ENCODE measurements around the gene SSPN. TPM values are rescaled to one million over a fixed set of nuclear protein-coding genes. Genes with fewer than 3 reads are reported as not detected.

SSPN gene
- total RNA-seq, 1 experiment from 2014 or later = 0.17 TPM

DNA sequence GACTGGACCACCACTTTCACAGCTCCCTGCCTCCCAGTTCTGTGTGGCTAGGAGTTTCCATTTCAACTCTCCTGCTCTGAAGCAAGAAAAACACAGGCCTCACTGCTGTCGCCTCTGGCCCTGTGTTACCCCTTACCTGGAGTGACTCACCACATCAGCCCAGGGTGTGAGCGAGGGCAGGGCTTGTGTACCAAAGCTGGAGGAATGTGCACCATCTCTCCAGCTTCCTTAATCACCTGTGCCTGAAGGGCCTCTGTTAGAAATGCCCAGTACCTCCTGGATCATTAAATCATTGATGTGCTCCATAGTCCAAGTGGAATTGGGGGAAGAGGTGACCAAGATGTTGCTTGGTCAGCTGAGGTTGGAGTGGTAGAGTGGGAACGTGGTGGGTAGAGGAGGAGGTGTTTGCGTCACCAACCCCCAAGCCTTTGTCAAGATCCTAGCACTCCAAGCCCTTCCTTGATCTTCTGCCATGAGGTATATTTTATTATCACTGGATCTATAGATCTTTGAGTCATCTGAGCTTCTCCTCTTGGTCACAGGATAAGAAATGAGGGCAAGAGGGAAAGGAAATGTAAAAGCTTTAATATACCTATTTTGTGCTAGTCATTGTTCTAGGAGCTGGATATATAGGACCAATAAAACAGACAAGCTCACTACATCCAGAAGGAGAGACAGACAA is 51.3 kb downstream of the SSPN start:
- POLR2A ChIA-PET = no interaction called here
- DNase-seq (ENCODE audit: low read depth, low spot score) (peak; percentile 39), ATAC-seq (peak; percentile 98)
- no peaks in the 10 kb centered on the region for H3K36me3 ChIP-seq (ENCODE audit: control insufficient read depth in 1 of 2, insufficient read depth in 2 of 2, low read length in 2 of 2)
- no peak overlapping the region for H3K9ac ChIP-seq (ENCODE audit: low read length)
- no peak overlapping the region for H2AFZ ChIP-seq (ENCODE audit: low read depth, low read length, poor library complexity, severe bottlenecking)
- H4K20me1 ChIP-seq (ENCODE audit: insufficient read depth) = no peaks in the 10 kb centered on the region
- H3K4me1 ChIP-seq (ENCODE audit: control insufficient read depth in 1 of 2, insufficient read depth in 2 of 2, low read length in 2 of 2) = peaks cover 0 to 20% of the 10 kb centered on the region in 2 experiments; a peak in 3 of 4 replicates
- 0 out of 4 replicates have a peak overlapping the region, but pooled peaks of 1 of the 2 experiments have one; percentile 0 for H3K4me3 ChIP-seq (replicated peaks in 1 of 2; ENCODE audit: low read depth in 1 of 2, low read length in 2 of 2)
- H3K4me2 ChIP-seq (ENCODE audit: low read length) = peak overlapping the region; percentile 52
- CTCF ChIA-PET = no interaction called here
- peaks cover 0 to 8% of the 10 kb centered on the region in 2 experiments; a peak in 1 of 4 replicates for H3K9me3 ChIP-seq (ENCODE audit: control insufficient read depth in 1 of 2, insufficient read depth in 1 of 2, low read depth in 1 of 2, low read length in 2 of 2)
- H3K27ac ChIP-seq (ENCODE audit: low read depth, low read length) = no peak overlapping the region
- H3K9me2 ChIP-seq (ENCODE audit: insufficient read depth) = no peaks in the 10 kb centered on the region
- no TSS peak for BruUV-seq (replicated peaks)
- H3K79me2 ChIP-seq (ENCODE audit: insufficient read depth, low read length) = no peaks in the 10 kb centered on the region
- intact Hi-C loops (cut with micrococcal nuclease) = no loop called here
- RAD21 ChIA-PET (ENCODE audit: low non-redundant PET in 1 of 2, low total read pairs in 2 of 2, uncharacterized antibody in 2 of 2, unreplicated experiment in 2 of 2) = no interaction called here
- H3K27me3 ChIP-seq (ENCODE audit: insufficient read depth, low read length) = no peaks in the 10 kb centered on the region
- 0 out of 2 replicates have a peak, but pooled peaks have one; percentile 29 for TF ChIP-seq POLR2AphosphoS5 (IDR thresholded peaks at IDR 0.05; ENCODE audit: low read depth, low read length)
- TF ChIP-seq, protein P1, sequence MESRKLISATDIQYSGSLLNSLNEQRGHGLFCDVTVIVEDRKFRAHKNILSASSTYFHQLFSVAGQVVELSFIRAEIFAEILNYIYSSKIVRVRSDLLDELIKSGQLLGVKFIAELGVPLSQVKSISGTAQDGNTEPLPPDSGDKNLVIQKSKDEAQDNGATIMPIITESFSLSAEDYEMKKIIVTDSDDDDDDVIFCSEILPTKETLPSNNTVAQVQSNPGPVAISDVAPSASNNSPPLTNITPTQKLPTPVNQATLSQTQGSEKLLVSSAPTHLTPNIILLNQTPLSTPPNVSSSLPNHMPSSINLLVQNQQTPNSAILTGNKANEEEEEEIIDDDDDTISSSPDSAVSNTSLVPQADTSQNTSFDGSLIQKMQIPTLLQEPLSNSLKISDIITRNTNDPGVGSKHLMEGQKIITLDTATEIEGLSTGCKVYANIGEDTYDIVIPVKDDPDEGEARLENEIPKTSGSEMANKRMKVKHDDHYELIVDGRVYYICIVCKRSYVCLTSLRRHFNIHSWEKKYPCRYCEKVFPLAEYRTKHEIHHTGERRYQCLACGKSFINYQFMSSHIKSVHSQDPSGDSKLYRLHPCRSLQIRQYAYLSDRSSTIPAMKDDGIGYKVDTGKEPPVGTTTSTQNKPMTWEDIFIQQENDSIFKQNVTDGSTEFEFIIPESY (IDR thresholded peaks at IDR 0.05; ENCODE audit: extremely low read depth, insufficient replicate concordance, low read length) = no peak
- TF ChIP-seq, protein P2, sequence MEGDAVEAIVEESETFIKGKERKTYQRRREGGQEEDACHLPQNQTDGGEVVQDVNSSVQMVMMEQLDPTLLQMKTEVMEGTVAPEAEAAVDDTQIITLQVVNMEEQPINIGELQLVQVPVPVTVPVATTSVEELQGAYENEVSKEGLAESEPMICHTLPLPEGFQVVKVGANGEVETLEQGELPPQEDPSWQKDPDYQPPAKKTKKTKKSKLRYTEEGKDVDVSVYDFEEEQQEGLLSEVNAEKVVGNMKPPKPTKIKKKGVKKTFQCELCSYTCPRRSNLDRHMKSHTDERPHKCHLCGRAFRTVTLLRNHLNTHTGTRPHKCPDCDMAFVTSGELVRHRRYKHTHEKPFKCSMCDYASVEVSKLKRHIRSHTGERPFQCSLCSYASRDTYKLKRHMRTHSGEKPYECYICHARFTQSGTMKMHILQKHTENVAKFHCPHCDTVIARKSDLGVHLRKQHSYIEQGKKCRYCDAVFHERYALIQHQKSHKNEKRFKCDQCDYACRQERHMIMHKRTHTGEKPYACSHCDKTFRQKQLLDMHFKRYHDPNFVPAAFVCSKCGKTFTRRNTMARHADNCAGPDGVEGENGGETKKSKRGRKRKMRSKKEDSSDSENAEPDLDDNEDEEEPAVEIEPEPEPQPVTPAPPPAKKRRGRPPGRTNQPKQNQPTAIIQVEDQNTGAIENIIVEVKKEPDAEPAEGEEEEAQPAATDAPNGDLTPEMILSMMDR (IDR thresholded peaks at IDR 0.05 in 2 of 3, conservative IDR thresholded peaks at IDR 0.05 in 1 of 3; ENCODE audit: borderline replicate concordance in 1 of 3, insufficient read depth in 1 of 3, low read depth in 2 of 3, low read length in 2 of 3) = no peak
- TF ChIP-seq, protein P3, sequence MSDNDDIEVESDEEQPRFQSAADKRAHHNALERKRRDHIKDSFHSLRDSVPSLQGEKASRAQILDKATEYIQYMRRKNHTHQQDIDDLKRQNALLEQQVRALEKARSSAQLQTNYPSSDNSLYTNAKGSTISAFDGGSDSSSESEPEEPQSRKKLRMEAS (IDR thresholded peaks at IDR 0.05) = no peak
- no peak for TF ChIP-seq EGR1 (IDR thresholded peaks at IDR 0.05; ENCODE audit: low read depth)
- TF ChIP-seq SRF (IDR thresholded peaks at IDR 0.05; ENCODE audit: low read depth) = no peak
- TF ChIP-seq EZH2 (IDR thresholded peaks at IDR 0.05) = no peak
- TF ChIP-seq SIN3A (IDR thresholded peaks at IDR 0.05; ENCODE audit: low read depth) = no peak
- TF ChIP-seq TCF7L2 (IDR thresholded peaks at IDR 0.05; ENCODE audit: borderline replicate concordance, extremely low read depth, insufficient read depth, insufficient read length) = no peak
- peak; percentile 8; the same call in 1 of the 2 replicates for TF ChIP-seq ZFX (IDR thresholded peaks at IDR 0.05)
- TF ChIP-seq, protein P4, sequence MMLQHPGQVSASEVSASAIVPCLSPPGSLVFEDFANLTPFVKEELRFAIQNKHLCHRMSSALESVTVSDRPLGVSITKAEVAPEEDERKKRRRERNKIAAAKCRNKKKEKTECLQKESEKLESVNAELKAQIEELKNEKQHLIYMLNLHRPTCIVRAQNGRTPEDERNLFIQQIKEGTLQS (IDR thresholded peaks at IDR 0.05) = no peak
- TF ChIP-seq FOSL1 (IDR thresholded peaks at IDR 0.05; ENCODE audit: low read depth) = peak; percentile 58
- peak; percentile 58 for TF ChIP-seq SP1 (IDR thresholded peaks at IDR 0.05; ENCODE audit: low read depth)
- no peak for TF ChIP-seq RAD21 (IDR thresholded peaks at IDR 0.05; ENCODE audit: low read depth)
- TF ChIP-seq CEBPB (IDR thresholded peaks at IDR 0.05; ENCODE audit: low read depth) = no peak
- no peak for TF ChIP-seq YY1 (IDR thresholded peaks at IDR 0.05; ENCODE audit: extremely low read depth, insufficient replicate concordance, low read depth, low read length)
- no peak for TF ChIP-seq POLR2A (IDR thresholded peaks at IDR 0.05; ENCODE audit: borderline replicate concordance, extremely low read depth, insufficient read depth, insufficient read length)
- TF ChIP-seq, protein P5, sequence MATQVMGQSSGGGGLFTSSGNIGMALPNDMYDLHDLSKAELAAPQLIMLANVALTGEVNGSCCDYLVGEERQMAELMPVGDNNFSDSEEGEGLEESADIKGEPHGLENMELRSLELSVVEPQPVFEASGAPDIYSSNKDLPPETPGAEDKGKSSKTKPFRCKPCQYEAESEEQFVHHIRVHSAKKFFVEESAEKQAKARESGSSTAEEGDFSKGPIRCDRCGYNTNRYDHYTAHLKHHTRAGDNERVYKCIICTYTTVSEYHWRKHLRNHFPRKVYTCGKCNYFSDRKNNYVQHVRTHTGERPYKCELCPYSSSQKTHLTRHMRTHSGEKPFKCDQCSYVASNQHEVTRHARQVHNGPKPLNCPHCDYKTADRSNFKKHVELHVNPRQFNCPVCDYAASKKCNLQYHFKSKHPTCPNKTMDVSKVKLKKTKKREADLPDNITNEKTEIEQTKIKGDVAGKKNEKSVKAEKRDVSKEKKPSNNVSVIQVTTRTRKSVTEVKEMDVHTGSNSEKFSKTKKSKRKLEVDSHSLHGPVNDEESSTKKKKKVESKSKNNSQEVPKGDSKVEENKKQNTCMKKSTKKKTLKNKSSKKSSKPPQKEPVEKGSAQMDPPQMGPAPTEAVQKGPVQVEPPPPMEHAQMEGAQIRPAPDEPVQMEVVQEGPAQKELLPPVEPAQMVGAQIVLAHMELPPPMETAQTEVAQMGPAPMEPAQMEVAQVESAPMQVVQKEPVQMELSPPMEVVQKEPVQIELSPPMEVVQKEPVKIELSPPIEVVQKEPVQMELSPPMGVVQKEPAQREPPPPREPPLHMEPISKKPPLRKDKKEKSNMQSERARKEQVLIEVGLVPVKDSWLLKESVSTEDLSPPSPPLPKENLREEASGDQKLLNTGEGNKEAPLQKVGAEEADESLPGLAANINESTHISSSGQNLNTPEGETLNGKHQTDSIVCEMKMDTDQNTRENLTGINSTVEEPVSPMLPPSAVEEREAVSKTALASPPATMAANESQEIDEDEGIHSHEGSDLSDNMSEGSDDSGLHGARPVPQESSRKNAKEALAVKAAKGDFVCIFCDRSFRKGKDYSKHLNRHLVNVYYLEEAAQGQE (IDR thresholded peaks at IDR 0.05; ENCODE audit: low read depth) = no peak
- peak; percentile 66 for TF ChIP-seq JUND (IDR thresholded peaks at IDR 0.05)
- TF ChIP-seq CBX3 (IDR thresholded peaks at IDR 0.05; ENCODE audit: low read depth) = peak; percentile 70; the same call in 1 of the 2 replicates

Measured in HCT116 (cell line).